ENCODE measurements around the gene MTTP.

MTTP gene

GRCh38 chr4:99648321-99648720, 73.7 kb downstream of the MTTP start:
- no peak overlapping the region for H3K4me3 ChIP-seq
- H3K27ac ChIP-seq: no peak overlapping the region
- no peak for DNase-seq (ENCODE audit: low spot score)
- TF ChIP-seq CTCF (IDR thresholded peaks at IDR 0.05): no peak

DNA sequence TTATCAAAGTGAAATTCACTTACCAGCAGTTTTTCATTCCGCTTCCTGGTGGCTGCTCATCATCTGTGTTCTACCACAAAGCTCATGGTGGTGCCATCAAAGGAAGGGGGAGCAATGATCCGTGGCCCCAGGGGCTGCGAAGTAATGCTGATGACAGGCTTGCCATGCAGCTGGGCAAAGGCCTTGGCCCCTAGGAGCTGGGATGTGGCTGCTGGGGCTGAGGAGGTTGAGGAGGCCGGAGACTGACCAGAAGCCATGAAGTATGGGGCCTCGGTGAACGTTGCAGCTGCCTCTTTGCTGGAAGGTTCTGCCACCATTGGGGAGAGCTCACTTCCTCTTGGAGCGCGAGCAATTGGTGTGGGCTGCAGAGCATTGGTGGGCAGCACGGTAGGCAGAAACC, 74.6 kb downstream of the MTTP start:
- no peak overlapping the region for H3K4me3 ChIP-seq
- no peak for DNase-seq (ENCODE audit: low spot score)
- no peak overlapping the region for H3K27ac ChIP-seq
- TF ChIP-seq CTCF (IDR thresholded peaks at IDR 0.05): no peak

DNA sequence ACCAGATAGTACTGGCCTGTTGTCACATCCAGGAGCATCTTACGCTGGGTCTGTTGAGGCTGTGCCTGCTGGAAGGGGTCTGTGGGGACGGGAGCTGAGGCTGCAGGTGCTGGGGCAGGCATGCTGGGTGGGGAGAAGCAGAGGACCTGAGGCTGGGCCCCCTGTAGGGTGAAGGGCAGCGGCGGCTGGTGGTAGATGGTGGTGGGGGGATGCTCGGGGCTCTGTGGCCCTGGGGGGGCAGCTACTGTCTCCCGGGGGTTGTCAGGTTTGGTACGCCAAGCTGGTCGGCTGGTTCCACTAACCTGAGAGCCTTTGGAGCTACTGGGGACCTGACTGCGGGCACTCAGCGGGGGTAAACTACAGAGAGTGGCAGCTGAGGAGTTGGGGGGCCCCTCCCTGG, 75.2 kb downstream of the MTTP start:
- Histone ChIP-seq H3K27ac (no peak overlapping the region), H3K4me3 (no peak overlapping the region)
- no peak for DNase-seq (ENCODE audit: low spot score)
- TF ChIP-seq CTCF (IDR thresholded peaks at IDR 0.05): no peak

DNA sequence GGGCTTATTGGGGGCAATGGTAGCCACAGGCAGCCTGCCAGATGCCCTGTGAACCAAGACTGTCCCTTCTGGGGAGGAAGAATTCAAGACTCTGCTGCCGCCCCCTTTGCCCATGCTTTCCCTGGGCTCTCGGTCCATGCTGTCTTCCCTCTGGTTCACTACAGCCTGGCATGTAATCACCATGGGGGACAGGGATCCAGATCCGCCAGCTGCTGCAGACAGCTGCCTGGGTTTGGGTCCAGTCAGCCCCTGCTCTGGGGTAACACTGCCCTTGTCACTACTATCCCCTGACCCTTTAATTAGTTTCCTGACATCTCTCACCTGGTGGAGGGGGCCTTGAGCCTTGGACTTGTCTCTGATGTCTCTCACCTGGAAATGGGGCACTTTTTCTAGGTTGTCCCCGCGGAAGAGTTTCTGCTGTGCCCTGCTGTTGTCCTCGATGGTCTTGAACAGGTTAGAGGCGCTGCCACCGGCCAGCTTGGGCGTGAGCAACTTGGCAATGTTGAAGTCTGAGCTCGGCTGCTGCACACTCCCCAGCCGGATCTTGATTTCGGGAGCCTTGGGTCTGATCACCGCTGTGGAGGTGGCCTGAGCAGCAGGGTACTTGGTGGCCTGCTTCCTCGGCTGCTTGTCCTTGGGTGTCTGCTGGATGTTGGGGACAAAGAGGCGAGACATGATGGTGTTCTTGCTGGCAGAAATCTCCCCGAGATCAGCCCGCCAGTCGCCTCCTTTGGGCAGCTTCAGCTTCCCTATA, 76.6 kb downstream of the MTTP start:
- H3K4me3 ChIP-seq: no peak overlapping the region
- no peak for TF ChIP-seq CTCF (IDR thresholded peaks at IDR 0.05)
- no peak overlapping the region for H3K27ac ChIP-seq
- DNase-seq (ENCODE audit: low spot score): no peak

DNA sequence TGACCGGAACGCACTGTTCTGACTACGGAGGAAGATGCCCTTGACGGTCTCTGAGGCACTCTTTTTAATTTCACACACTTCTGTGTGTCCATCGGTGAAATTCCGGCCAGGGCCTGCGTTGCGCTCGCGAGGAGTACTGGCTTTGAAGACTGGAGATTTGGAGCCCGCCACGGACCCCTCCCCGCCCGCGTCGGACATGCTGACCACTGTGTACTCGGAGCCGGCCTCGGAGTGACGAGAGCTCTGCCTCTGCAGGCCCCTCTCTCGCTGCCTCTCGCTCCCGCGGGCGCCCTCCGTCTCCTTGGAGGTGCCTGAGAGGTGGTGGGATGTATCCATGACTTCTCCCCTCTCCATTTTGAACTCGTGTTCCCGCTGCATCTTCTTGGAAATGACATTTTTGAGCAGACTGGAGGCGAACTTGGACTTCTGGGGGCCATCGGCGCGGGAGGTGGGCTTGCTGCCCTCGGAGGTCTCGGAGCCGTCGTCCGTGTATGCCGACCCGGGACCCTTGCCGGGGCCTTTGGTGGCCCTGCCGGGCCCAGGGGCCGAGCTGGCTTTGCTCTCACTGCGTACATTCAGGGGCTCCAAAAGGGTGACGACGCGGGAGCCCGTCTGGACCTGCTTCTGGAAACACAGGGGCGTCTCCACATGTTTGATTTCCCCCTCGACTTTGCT, 77.3 kb downstream of the MTTP start:
- Histone ChIP-seq H3K4me3 (no peak overlapping the region), H3K27ac (no peak overlapping the region)
- TF ChIP-seq CTCF (IDR thresholded peaks at IDR 0.05): no peak
- no peak for DNase-seq (ENCODE audit: low spot score)

DNA sequence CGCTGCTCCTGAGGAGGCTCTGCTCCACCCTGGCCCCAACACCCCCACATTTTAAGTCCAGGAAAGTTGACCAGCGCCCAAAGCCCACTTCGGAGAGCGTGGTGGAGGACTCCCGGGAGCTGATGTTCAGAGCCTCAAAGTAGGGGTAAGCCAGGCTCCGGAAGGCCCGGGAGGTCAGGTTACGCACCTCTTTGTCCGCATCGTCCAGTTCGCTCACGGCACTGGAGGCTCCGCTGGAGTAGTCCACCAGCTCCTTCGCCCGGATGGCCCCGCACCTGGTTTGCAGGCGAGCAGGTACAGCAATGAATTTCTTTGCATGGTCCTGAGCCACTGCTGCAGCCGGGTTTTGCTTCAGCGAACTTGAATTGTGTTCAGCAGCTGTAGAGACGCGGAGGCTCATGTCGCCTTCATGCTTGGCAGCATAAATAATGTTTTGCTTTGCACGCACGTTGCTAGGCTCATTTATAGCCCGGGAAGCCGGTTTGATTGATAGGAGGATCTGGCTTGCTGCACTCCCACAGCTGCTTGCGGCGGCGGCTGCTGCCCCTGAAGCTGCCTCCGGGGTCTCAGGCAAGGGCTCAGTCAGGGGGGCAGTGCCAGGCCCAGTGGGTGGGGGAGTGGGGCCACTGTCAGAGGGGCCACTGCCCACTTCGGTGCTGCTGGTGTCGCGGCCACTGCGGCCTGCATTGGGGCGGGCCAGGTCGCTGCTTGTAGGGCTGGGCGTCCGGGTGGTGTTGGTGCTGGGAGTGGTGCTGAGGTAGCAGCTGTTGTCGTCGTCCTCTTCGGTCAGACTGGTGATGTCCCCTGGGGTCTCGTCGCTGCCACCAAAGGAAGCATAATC, 78.2 kb downstream of the MTTP start:
- DNase-seq (ENCODE audit: low spot score): no peak
- Histone ChIP-seq H3K4me3 (no peak overlapping the region), H3K27ac (no peak overlapping the region)
- TF ChIP-seq CTCF (IDR thresholded peaks at IDR 0.05): no peak
